Lung (tissue), 12 donors: ENCODE measurements around the gene KDM4C. TPM values are rescaled to one million over a fixed set of nuclear protein-coding genes. Genes with fewer than 3 reads are reported as not detected.
A peak's percentile ranks its signal among the peaks of the same experiment; 100 is the strongest.

Experiments used
- ATAC-seq: fragments of 200-7000 bp; cut with Tn5 transposase; one replicate; pipeline ENCODE4 v1.9.1; 2020; ENCODE audit warnings: moderate number of reproducible peaks; ENCODE audit not compliant: insufficient read depth, low FRiP score
- DNase-seq, 3 donors: peaks; one replicate each; pipeline ENCODE4 v3.0.0-alpha.2; 2013 to 2017
- H3K27ac ChIP-seq, 2 donors: one replicate each; pipeline ENCODE4 v1.5.1; 2013; ENCODE audit warnings: mild to moderate bottlenecking in 2 of 2, moderate library complexity in 2 of 2, control low read depth in 1 of 2, inconsistent platforms in 1 of 2, low read depth in 1 of 2, low read length in 1 of 2
- H3K27me3 ChIP-seq, 3 donors: one replicate each; pipeline ENCODE4 v1.5.1; 2013; ENCODE audit warnings: low read length in 2 of 3; ENCODE audit not compliant: control insufficient read depth in 3 of 3, insufficient read depth in 3 of 3
- H3K36me3 ChIP-seq, 4 donors: one replicate each; pipeline ENCODE4 v1.5.1; 2013; ENCODE audit warnings: low read length in 4 of 4, mild to moderate bottlenecking in 1 of 4, moderate library complexity in 1 of 4; ENCODE audit not compliant: control insufficient read depth in 4 of 4, insufficient read depth in 4 of 4
- H3K4me1 ChIP-seq, 5 donors: one replicate each; pipeline ENCODE4 v1.5.1; 2013; ENCODE audit warnings: low read length in 5 of 5, mild to moderate bottlenecking in 2 of 5, moderate library complexity in 1 of 5; ENCODE audit not compliant: control insufficient read depth in 5 of 5, insufficient read depth in 5 of 5
- H3K4me3 ChIP-seq: one replicate; pipeline ENCODE4 v1.5.1; 2013; ENCODE audit warnings: mild to moderate bottlenecking, control low read depth, moderate library complexity
- H3K9ac ChIP-seq, 2 donors: one replicate each; pipeline ENCODE4 v1.5.1; 2013; ENCODE audit warnings: low read length in 2 of 2, control low read depth in 1 of 2; ENCODE audit not compliant: insufficient read depth in 1 of 2
- H3K9me3 ChIP-seq, 4 donors: one replicate each; pipeline ENCODE4 v1.5.1; 2013; ENCODE audit warnings: low read length in 3 of 4, mild to moderate bottlenecking in 1 of 4, moderate library complexity in 1 of 4; ENCODE audit not compliant: control insufficient read depth in 4 of 4, insufficient read depth in 3 of 4
- CTCF ChIP-seq: IDR thresholded peaks from 2 replicates; pipeline ENCODE4 v1.5.1; 2012; ENCODE audit warnings: mild to moderate bottlenecking; ENCODE audit errors: control extremely low read depth, extremely low read depth
- WGBS, 2 donors: extraction: QIAGEN DNeasy Blood & Tissue Kit; methylation state at CpG; one replicate each; pipeline ENCODE4 v1.1.7; 2013; 5-methylcytosine and 5-hydroxymethylcytosine counted together
- polyA plus RNA-seq, 2 donors: library from polyadenylated mRNA; stranded (reverse); fragments of 200-250 nt; gene quantifications; one replicate each; pipeline ENCODE4 v1.2.1, GENCODE V29; 2013
- total RNA-seq, 2 donors: library from RNA; depleted of rRNA in 1 of 2; stranded (reverse); fragments of >200 nt in 1 of 2; gene quantifications; one replicate each; pipeline ENCODE4 v1.2.1, GENCODE V29; 2014 to 2021
- donor health status: control.
- donor health status: control.
- donor health status: Bipolar disorder and iron deficiency.
- donor health status: healthy.
- donor health status: DM: yes; HTN: yes; CAD: no.

The KDM4C gene
- total and polyA plus RNA-seq, 4 donors, result 7.1 to 78.5 (median 25.0) TPM

- no peak for DNase-seq
- Histone ChIP-seq H3K36me3 (peaks cover 0 to 7% (median 0%) of the 10 kb centered on the region in 4 donors), H3K4me1 (peaks cover 0 to 3% (median 0%) of the 10 kb centered on the region in 5 donors), H3K9me3 (peaks cover 0 to 5% (median 0%) of the 10 kb centered on the region in 4 donors), H3K9ac (no peak overlapping the region), H3K4me3 (no peak overlapping the region), H3K27ac (no peak overlapping the region), H3K27me3 (no peaks in the 10 kb centered on the region)
- no peak for TF ChIP-seq CTCF
- no peak for ATAC-seq
Measured at GRCh38 chr9:6829536-6829935, 71.8 kb downstream of the KDM4C start.

GRCh38 chr9:6833518-6834192 is 75.9 kb downstream of the KDM4C start:
- DNase-seq, result no peak
- WGBS, 2 donors, result 81 to 89% methylated on average over 12 of the region's 12 CpGs

GRCh38 chr9:6834306-6834705 is 76.5 kb downstream of the KDM4C start:
- Histone ChIP-seq H3K9me3 (peaks cover 0 to 13% (median 0%) of the 10 kb centered on the region in 4 donors), H3K9ac (no peak overlapping the region), H3K4me3 (no peak overlapping the region), H3K4me1 (peaks cover 0 to 4% (median 0%) of the 10 kb centered on the region in 5 donors), H3K36me3 (peaks cover 0 to 10% (median 0%) of the 10 kb centered on the region in 4 donors), H3K27me3 (no peaks in the 10 kb centered on the region), H3K27ac (no peak overlapping the region)
- WGBS, 2 donors, result 99% methylated on average over 20 of the region's 20 CpGs
- ATAC-seq, result no peak
- TF ChIP-seq CTCF, result no peak
- no peak for DNase-seq

More at GRCh38 chr9:6833518-6834192, 75.9 kb downstream of the KDM4C start:
- Histone ChIP-seq H3K27ac (peak overlapping the region in 1 of 2 donors; percentile 45), H3K27me3 (no peaks in the 10 kb centered on the region), H3K4me3 (no peak overlapping the region), H3K9me3 (peaks cover 0 to 13% (median 0%) of the 10 kb centered on the region in 4 donors), H3K9ac (no peak overlapping the region), H3K36me3 (peaks cover 0 to 10% (median 0%) of the 10 kb centered on the region in 4 donors), H3K4me1 (peaks cover 0 to 4% (median 0%) of the 10 kb centered on the region in 5 donors)
- ATAC-seq, result no peak
- TF ChIP-seq CTCF, result no peak

GRCh38 chr9:6838158-6838557 is 80.4 kb downstream of the KDM4C start:
- Histone ChIP-seq H3K36me3 (peaks cover 0 to 12% (median 0%) of the 10 kb centered on the region in 4 donors), H3K4me3 (no peak overlapping the region), H3K9me3 (peaks cover 0 to 8% (median 0%) of the 10 kb centered on the region in 4 donors), H3K9ac (no peak overlapping the region), H3K27me3 (no peaks in the 10 kb centered on the region), H3K27ac (no peak overlapping the region), H3K4me1 (peaks cover 0 to 4% (median 0%) of the 10 kb centered on the region in 5 donors)
- no peak for TF ChIP-seq CTCF
- ATAC-seq (no peak), DNase-seq (peak in 2 of 3 donors; percentile 34 to 38)
- 68 to 86% methylated on average over 6 of the region's 6 CpGs for WGBS, 2 donors
